ENCODE results near the gene DGAT2.

GRCh38 chr11:75762885-75763284, 5.7 kb upstream of the DGAT2 start:
- TF ChIP-seq POLR2A (IDR thresholded peaks at IDR 0.05; ENCODE audit: low read depth, low read length) (no peak), POLR2AphosphoS5 (IDR thresholded peaks at IDR 0.05; ENCODE audit: low read depth, low read length) (no peak)
